ENCODE results near the gene NTN4. TPM values are rescaled to one million over a fixed set of nuclear protein-coding genes. Genes with fewer than 3 reads are reported as not detected.
A peak's percentile ranks its signal among the peaks of the same experiment; 100 is the strongest.
"Not testable (repeated sequence)": the region's sequence is repeated elsewhere in the genome, so short reads cannot be mapped to it uniquely, and the experiment has no call there.

The NTN4 gene
- polyA plus RNA-seq, 6 donors from 2014 or later: not detected

GRCh38 chr12:95626854-95627253 is 163.7 kb downstream of the NTN4 start:
- H3K9me3 Mint-ChIP-seq: no peaks in the 10 kb centered on the region
- DNase-seq (no peak), ATAC-seq (ENCODE audit: low read depth in 2 of 2) (no peak)
- H3K27me3 Mint-ChIP-seq: no peaks in the 10 kb centered on the region
- no peaks in the 10 kb centered on the region for H3K36me3 Mint-ChIP-seq
- H3K27ac Mint-ChIP-seq: no peak overlapping the region
- peaks cover 0 to 10% (median 6%) of the 10 kb centered on the region in 3 donors for H3K4me1 Mint-ChIP-seq
- no peak overlapping the region for H3K4me3 Mint-ChIP-seq

- ATAC-seq (ENCODE audit: low read depth in 2 of 2) (no peak), DNase-seq (no peak)
- H3K27me3 Mint-ChIP-seq: no peaks in the 10 kb centered on the region
- H3K4me3 Mint-ChIP-seq: peak overlapping the region in 1 of 8 donors; percentile 18
- H3K36me3 Mint-ChIP-seq: no peaks in the 10 kb centered on the region
- H3K4me1 Mint-ChIP-seq: peaks cover 0 to 10% (median 6%) of the 10 kb centered on the region in 3 donors
- H3K9me3 Mint-ChIP-seq: no peaks in the 10 kb centered on the region
- H3K27ac Mint-ChIP-seq: no peak overlapping the region
These were observed 165.6 kb downstream of the NTN4 start for GRCh38 chr12:95625012-95625411.

GRCh38 chr12:95624589-95624988 is 166.0 kb downstream of the NTN4 start:
- no peak for DNase-seq
- Mint-ChIP-seq H3K9me3 (no peaks in the 10 kb centered on the region), H3K36me3 (no peaks in the 10 kb centered on the region), H3K4me3 (peak overlapping the region in 1 of 8 donors; percentile 18), H3K27me3 (no peaks in the 10 kb centered on the region), H3K27ac (no peak overlapping the region), H3K4me1 (peaks cover 0 to 10% (median 6%) of the 10 kb centered on the region in 3 donors)
- no peak for ATAC-seq (ENCODE audit: low read depth in 2 of 2)

GRCh38 chr12:95623554-95624170 is 166.9 kb downstream of the NTN4 start:
- Mint-ChIP-seq H3K4me3 (peak overlapping the region in 3 of 8 donors; percentile 19 to 55 (median 37)), H3K9me3 (no peaks in the 10 kb centered on the region), H3K4me1 (peaks cover 0 to 10% (median 6%) of the 10 kb centered on the region in 3 donors), H3K27me3 (no peaks in the 10 kb centered on the region), H3K27ac (peak overlapping the region in 2 of 6 donors; percentile 12 to 60), H3K36me3 (no peaks in the 10 kb centered on the region)
- ATAC-seq (ENCODE audit: low read depth in 2 of 2) (peak; percentile 41 to 54), DNase-seq (no peak)

GRCh38 chr12:95622879-95623278 is 167.7 kb downstream of the NTN4 start:
- peak overlapping the region in 3 of 6 donors; percentile 12 to 60 (median 60) for H3K27ac Mint-ChIP-seq
- H3K27me3 Mint-ChIP-seq: no peaks in the 10 kb centered on the region
- no peak for DNase-seq
- H3K36me3 Mint-ChIP-seq: no peaks in the 10 kb centered on the region
- peaks cover 0 to 10% (median 6%) of the 10 kb centered on the region in 3 donors for H3K4me1 Mint-ChIP-seq
- ATAC-seq (ENCODE audit: low read depth in 2 of 2): no peak
- H3K4me3 Mint-ChIP-seq: no peak overlapping the region
- H3K9me3 Mint-ChIP-seq: no peaks in the 10 kb centered on the region

- DNase-seq (no peak), ATAC-seq (ENCODE audit: low read depth in 2 of 2) (no peak)
- no peak overlapping the region for H3K27ac Mint-ChIP-seq
- H3K36me3 Mint-ChIP-seq: no peaks in the 10 kb centered on the region
- H3K9me3 Mint-ChIP-seq: no peaks in the 10 kb centered on the region
- H3K27me3 Mint-ChIP-seq: no peaks in the 10 kb centered on the region
- H3K4me3 Mint-ChIP-seq: no peak overlapping the region
- H3K4me1 Mint-ChIP-seq: peaks cover 0 to 13% (median 7%) of the 10 kb centered on the region in 3 donors
These were observed 168.8 kb downstream of the NTN4 start for GRCh38 chr12:95621725-95622124.

GRCh38 chr12:95620171-95620570 is 170.4 kb downstream of the NTN4 start:
- ATAC-seq (ENCODE audit: low read depth in 2 of 2) (no peak), DNase-seq (no peak)
- H3K36me3 Mint-ChIP-seq: no peaks in the 10 kb centered on the region
- H3K4me1 Mint-ChIP-seq: peaks cover 10 to 29% (median 20%) of the 10 kb centered on the region in 3 donors
- no peaks in the 10 kb centered on the region for H3K9me3 Mint-ChIP-seq
- H3K27ac Mint-ChIP-seq: no peak overlapping the region
- no peak overlapping the region for H3K4me3 Mint-ChIP-seq
- no peaks in the 10 kb centered on the region for H3K27me3 Mint-ChIP-seq

GRCh38 chr12:95616470-95616869 is 174.1 kb downstream of the NTN4 start:
- H3K4me1 Mint-ChIP-seq: peaks cover 15 to 27% (median 18%) of the 10 kb centered on the region in 3 donors
- H3K27me3 Mint-ChIP-seq; H3K9me3 Mint-ChIP-seq; DNase-seq; H3K36me3 Mint-ChIP-seq; ATAC-seq (ENCODE audit: low read depth in 2 of 2): not testable (repeated sequence)
- peak overlapping the region in 2 of 8 donors; percentile 47 to 64 for H3K4me3 Mint-ChIP-seq
- peak overlapping the region in 3 of 6 donors; percentile 84 to 94 (median 91) for H3K27ac Mint-ChIP-seq

GRCh38 chr12:95615749-95616148 is 174.8 kb downstream of the NTN4 start:
- H3K36me3 Mint-ChIP-seq: no peaks in the 10 kb centered on the region
- peak; percentile 30 to 39 for ATAC-seq (ENCODE audit: low read depth in 2 of 2)
- DNase-seq: no peak
- peak overlapping the region in 7 of 8 donors; percentile 53 to 83 (median 72) for H3K4me3 Mint-ChIP-seq
- no peaks in the 10 kb centered on the region for H3K27me3 Mint-ChIP-seq
- H3K9me3 Mint-ChIP-seq: no peaks in the 10 kb centered on the region
- peak overlapping the region; percentile 71 to 95 (median 90) for H3K27ac Mint-ChIP-seq
- H3K4me1 Mint-ChIP-seq: peaks cover 15 to 27% (median 18%) of the 10 kb centered on the region in 3 donors

- Mint-ChIP-seq H3K4me1 (peaks cover 15 to 27% (median 18%) of the 10 kb centered on the region in 3 donors), H3K27me3 (no peaks in the 10 kb centered on the region), H3K27ac (peak overlapping the region in 2 of 6 donors; percentile 53 to 56), H3K9me3 (no peaks in the 10 kb centered on the region), H3K36me3 (no peaks in the 10 kb centered on the region), H3K4me3 (peak overlapping the region in 2 of 8 donors; percentile 3 to 25)
- no peak for DNase-seq
- ATAC-seq (ENCODE audit: low read depth in 2 of 2): no peak
These were observed 176.1 kb downstream of the NTN4 start for GRCh38 chr12:95614390-95614982.

GRCh38 chr12:95613021-95613420 is 177.5 kb downstream of the NTN4 start:
- peaks cover 15 to 27% (median 18%) of the 10 kb centered on the region in 3 donors for H3K4me1 Mint-ChIP-seq
- ATAC-seq (ENCODE audit: low read depth in 2 of 2): no peak
- H3K9me3 Mint-ChIP-seq: no peaks in the 10 kb centered on the region
- peaks cover 0 to 5% (median 0%) of the 10 kb centered on the region in 3 donors for H3K27me3 Mint-ChIP-seq
- H3K27ac Mint-ChIP-seq: peak overlapping the region in 2 of 6 donors; percentile 41 to 47
- DNase-seq: no peak
- H3K36me3 Mint-ChIP-seq: no peaks in the 10 kb centered on the region
- H3K4me3 Mint-ChIP-seq: no peak overlapping the region

- DNase-seq (no peak), ATAC-seq (ENCODE audit: low read depth in 2 of 2) (no peak)
- no peaks in the 10 kb centered on the region for H3K36me3 Mint-ChIP-seq
- peaks cover 15 to 26% (median 18%) of the 10 kb centered on the region in 3 donors for H3K4me1 Mint-ChIP-seq
- H3K9me3 Mint-ChIP-seq: no peaks in the 10 kb centered on the region
- H3K27me3 Mint-ChIP-seq: peaks cover 0 to 5% (median 0%) of the 10 kb centered on the region in 3 donors
- no peak overlapping the region for H3K27ac Mint-ChIP-seq
- no peak overlapping the region for H3K4me3 Mint-ChIP-seq
These were observed 178.8 kb downstream of the NTN4 start for GRCh38 chr12:95611676-95612309.

GRCh38 chr12:95608252-95609033 is 182.1 kb downstream of the NTN4 start:
- Mint-ChIP-seq H3K36me3 (no peaks in the 10 kb centered on the region), H3K4me1 (peaks cover 0 to 3% (median 0%) of the 10 kb centered on the region in 3 donors), H3K27me3 (peaks cover 0 to 27% (median 7%) of the 10 kb centered on the region in 3 donors), H3K9me3 (no peaks in the 10 kb centered on the region), H3K27ac (peak overlapping the region in 2 of 6 donors; percentile 1 to 75), H3K4me3 (peak overlapping the region in 1 of 8 donors; percentile 16)
- DNase-seq: no peak
- no peak for ATAC-seq (ENCODE audit: low read depth in 2 of 2)
